Lung (tissue), 12 donors: ENCODE data around the gene VPS41. TPM values are rescaled to one million over a fixed set of nuclear protein-coding genes. Genes with fewer than 3 reads are reported as not detected.

Source experiments
- ATAC-seq: fragments of 200-7000 bp; cut with Tn5 transposase; one replicate; pipeline ENCODE4 v1.9.1; 2020; ENCODE audit warnings: moderate number of reproducible peaks; ENCODE audit not compliant: insufficient read depth, low FRiP score
- DNase-seq, 3 donors: peaks; one replicate each; pipeline ENCODE4 v3.0.0-alpha.2; 2013 to 2017
- H3K27ac ChIP-seq, 2 donors: one replicate each; pipeline ENCODE4 v1.5.1; 2013; ENCODE audit warnings: mild to moderate bottlenecking in 2 of 2, moderate library complexity in 2 of 2, control low read depth in 1 of 2, inconsistent platforms in 1 of 2, low read depth in 1 of 2, low read length in 1 of 2
- H3K27me3 ChIP-seq, 3 donors: one replicate each; pipeline ENCODE4 v1.5.1; 2013; ENCODE audit warnings: low read length in 2 of 3; ENCODE audit not compliant: control insufficient read depth in 3 of 3, insufficient read depth in 3 of 3
- H3K36me3 ChIP-seq, 4 donors: one replicate each; pipeline ENCODE4 v1.5.1; 2013; ENCODE audit warnings: low read length in 4 of 4, mild to moderate bottlenecking in 1 of 4, moderate library complexity in 1 of 4; ENCODE audit not compliant: control insufficient read depth in 4 of 4, insufficient read depth in 4 of 4
- H3K4me1 ChIP-seq, 5 donors: one replicate each; pipeline ENCODE4 v1.5.1; 2013; ENCODE audit warnings: low read length in 5 of 5, mild to moderate bottlenecking in 2 of 5, moderate library complexity in 1 of 5; ENCODE audit not compliant: control insufficient read depth in 5 of 5, insufficient read depth in 5 of 5
- H3K4me3 ChIP-seq: one replicate; pipeline ENCODE4 v1.5.1; 2013; ENCODE audit warnings: mild to moderate bottlenecking, control low read depth, moderate library complexity
- H3K9ac ChIP-seq, 2 donors: one replicate each; pipeline ENCODE4 v1.5.1; 2013; ENCODE audit warnings: low read length in 2 of 2, control low read depth in 1 of 2; ENCODE audit not compliant: insufficient read depth in 1 of 2
- H3K9me3 ChIP-seq, 4 donors: one replicate each; pipeline ENCODE4 v1.5.1; 2013; ENCODE audit warnings: low read length in 3 of 4, mild to moderate bottlenecking in 1 of 4, moderate library complexity in 1 of 4; ENCODE audit not compliant: control insufficient read depth in 4 of 4, insufficient read depth in 3 of 4
- WGBS, 2 donors: extraction: QIAGEN DNeasy Blood & Tissue Kit; methylation state at CpG; one replicate each; pipeline ENCODE4 v1.1.7; 2013; 5-methylcytosine and 5-hydroxymethylcytosine counted together
- polyA plus RNA-seq, 2 donors: library from polyadenylated mRNA; stranded (reverse); fragments of 200-250 nt; gene quantifications; one replicate each; pipeline ENCODE4 v1.2.1, GENCODE V29; 2013
- total RNA-seq, 2 donors: library from RNA; depleted of rRNA in 1 of 2; stranded (reverse); fragments of >200 nt in 1 of 2; gene quantifications; one replicate each; pipeline ENCODE4 v1.2.1, GENCODE V29; 2014 to 2021
- TF ChIP-seq, protein P1 (sequence below): IDR thresholded peaks from 2 replicates; pipeline ENCODE4 v1.5.1; 2012; ENCODE audit warnings: mild to moderate bottlenecking; ENCODE audit errors: control extremely low read depth, extremely low read depth
- donor health status: control.
- donor health status: control.
- donor health status: Bipolar disorder and iron deficiency.
- donor health status: healthy.
- donor health status: DM: yes; HTN: yes; CAD: no.

VPS41 gene
- total and polyA plus RNA-seq, 4 donors = 13.8 to 88.6 (median 48.1) TPM

GRCh38 chr7:38704041-38704547, 204.9 kb downstream of the VPS41 start:
- H3K9me3 ChIP-seq = peaks cover 0 to 2% (median 0%) of the 10 kb centered on the region in 4 donors
- peak; percentile 19 for ATAC-seq
- no peaks in the 10 kb centered on the region for H3K27me3 ChIP-seq
- no peaks in the 10 kb centered on the region for H3K36me3 ChIP-seq
- WGBS, 2 donors = 61 to 72% methylated on average over 4 of the region's 4 CpGs
- H3K4me1 ChIP-seq = peaks cover 0 to 2% (median 0%) of the 10 kb centered on the region in 5 donors
- TF ChIP-seq, protein P1, sequence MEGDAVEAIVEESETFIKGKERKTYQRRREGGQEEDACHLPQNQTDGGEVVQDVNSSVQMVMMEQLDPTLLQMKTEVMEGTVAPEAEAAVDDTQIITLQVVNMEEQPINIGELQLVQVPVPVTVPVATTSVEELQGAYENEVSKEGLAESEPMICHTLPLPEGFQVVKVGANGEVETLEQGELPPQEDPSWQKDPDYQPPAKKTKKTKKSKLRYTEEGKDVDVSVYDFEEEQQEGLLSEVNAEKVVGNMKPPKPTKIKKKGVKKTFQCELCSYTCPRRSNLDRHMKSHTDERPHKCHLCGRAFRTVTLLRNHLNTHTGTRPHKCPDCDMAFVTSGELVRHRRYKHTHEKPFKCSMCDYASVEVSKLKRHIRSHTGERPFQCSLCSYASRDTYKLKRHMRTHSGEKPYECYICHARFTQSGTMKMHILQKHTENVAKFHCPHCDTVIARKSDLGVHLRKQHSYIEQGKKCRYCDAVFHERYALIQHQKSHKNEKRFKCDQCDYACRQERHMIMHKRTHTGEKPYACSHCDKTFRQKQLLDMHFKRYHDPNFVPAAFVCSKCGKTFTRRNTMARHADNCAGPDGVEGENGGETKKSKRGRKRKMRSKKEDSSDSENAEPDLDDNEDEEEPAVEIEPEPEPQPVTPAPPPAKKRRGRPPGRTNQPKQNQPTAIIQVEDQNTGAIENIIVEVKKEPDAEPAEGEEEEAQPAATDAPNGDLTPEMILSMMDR = no peak
- no peak overlapping the region for H3K27ac ChIP-seq
- no peak for DNase-seq
- no peak overlapping the region for H3K9ac ChIP-seq
- H3K4me3 ChIP-seq = no peak overlapping the region

GRCh38 chr7:38703093-38703492, 205.9 kb downstream of the VPS41 start:
- H3K4me1 ChIP-seq = peaks cover 0 to 2% (median 0%) of the 10 kb centered on the region in 5 donors
- ATAC-seq (no peak), DNase-seq (no peak)
- no peak overlapping the region for H3K27ac ChIP-seq
- H3K36me3 ChIP-seq = no peaks in the 10 kb centered on the region
- TF ChIP-seq, protein P1 = no peak
- no peak overlapping the region for H3K9ac ChIP-seq
- no peak overlapping the region for H3K4me3 ChIP-seq
- H3K27me3 ChIP-seq = no peaks in the 10 kb centered on the region
- 76 to 86% methylated on average over 4 of the region's 4 CpGs for WGBS, 2 donors
- H3K9me3 ChIP-seq = peaks cover 0 to 2% (median 0%) of the 10 kb centered on the region in 4 donors

DNA sequence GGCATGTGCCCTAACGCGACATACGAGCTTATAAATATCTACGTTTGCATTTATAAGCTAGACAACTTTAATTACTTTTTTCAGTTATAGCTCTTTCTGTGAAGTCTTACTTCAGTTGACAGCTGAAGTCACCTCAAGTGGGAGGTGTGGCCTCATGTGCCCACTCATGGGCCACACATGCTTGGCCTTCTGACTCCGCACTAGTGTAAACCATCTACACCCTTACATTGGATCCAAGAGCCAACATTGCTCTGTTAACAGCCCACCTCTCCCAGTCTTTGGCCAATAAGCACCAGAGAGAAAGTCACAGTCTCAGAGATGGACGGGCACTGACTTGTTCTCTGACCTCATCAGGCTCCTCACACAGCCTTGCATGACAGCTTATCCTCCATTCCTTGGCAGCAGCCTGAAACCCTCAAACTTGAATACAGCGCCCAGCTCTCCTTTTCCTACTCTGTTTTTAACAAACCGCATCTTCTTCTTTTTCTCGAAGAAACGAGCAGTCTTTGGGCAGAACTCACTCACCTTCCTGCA, 206.9 kb downstream of the VPS41 start:
- ATAC-seq = no peak
- Histone ChIP-seq H3K27ac (no peak overlapping the region), H3K9ac (no peak overlapping the region), H3K36me3 (no peaks in the 10 kb centered on the region), H3K4me1 (peaks cover 0 to 2% (median 0%) of the 10 kb centered on the region in 5 donors), H3K27me3 (no peaks in the 10 kb centered on the region), H3K4me3 (no peak overlapping the region), H3K9me3 (no peaks in the 10 kb centered on the region)
- TF ChIP-seq, protein P1 = no peak
- 77 to 82% methylated on average over 10 of the region's 10 CpGs for WGBS, 2 donors
- DNase-seq = no peak
